GM19328 (cell line): Measurements from ENCODE around the gene RGS14.

Experiments
- ATAC-seq: cut with Tn5 transposase; IDR thresholded peaks from one replicate; pipeline ENCODE4 v1.9.1; 2021; ENCODE audit warnings: mild to moderate bottlenecking, moderate library complexity; ENCODE audit not compliant: unreplicated experiment

Gene RGS14

DNA sequence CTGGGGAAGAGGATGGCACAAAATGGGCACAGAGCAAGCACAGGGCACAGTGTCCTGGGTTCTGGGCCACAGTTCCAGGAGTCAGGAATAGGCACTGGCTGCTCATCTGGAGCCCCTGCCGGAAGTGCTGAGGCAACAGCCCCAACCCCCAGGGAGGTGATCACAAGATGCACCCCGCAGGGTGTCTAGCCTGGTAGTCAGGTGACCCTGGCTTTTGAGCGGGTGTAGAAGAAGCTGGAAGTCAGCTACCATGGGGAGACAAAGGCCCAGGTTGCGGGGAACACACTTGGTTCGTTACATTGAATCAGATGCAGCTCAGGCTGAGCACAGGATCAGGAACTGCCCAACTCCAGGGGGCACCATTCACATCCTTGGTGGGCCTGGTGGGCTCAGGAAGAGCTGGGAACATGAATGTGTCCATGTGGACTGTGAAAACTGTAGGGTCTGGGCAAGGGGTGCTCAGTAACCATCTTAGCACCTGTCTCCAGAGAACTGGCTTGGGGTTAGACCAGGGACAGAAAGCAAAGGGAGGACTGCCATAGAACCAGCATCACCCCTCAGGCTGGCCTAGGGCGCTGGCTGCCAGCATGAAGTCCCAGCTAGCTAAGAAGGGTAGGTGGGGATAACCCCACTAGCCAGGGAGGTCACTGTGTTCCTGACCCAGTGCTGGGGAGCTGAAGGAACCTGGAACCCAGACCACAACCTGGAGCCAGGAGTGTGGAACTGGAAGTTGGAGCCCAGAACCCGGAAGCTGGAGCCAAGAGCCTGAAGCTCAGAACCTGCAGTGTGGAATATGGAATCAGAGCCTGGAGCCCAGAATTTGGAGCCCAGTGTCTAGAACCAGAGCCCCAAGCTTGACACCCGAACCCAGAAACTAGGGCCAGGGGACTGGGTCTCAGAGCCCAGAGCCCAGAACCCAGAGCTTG is 20.4 kb downstream of the RGS14 start:
- ATAC-seq, result no peak

DNA sequence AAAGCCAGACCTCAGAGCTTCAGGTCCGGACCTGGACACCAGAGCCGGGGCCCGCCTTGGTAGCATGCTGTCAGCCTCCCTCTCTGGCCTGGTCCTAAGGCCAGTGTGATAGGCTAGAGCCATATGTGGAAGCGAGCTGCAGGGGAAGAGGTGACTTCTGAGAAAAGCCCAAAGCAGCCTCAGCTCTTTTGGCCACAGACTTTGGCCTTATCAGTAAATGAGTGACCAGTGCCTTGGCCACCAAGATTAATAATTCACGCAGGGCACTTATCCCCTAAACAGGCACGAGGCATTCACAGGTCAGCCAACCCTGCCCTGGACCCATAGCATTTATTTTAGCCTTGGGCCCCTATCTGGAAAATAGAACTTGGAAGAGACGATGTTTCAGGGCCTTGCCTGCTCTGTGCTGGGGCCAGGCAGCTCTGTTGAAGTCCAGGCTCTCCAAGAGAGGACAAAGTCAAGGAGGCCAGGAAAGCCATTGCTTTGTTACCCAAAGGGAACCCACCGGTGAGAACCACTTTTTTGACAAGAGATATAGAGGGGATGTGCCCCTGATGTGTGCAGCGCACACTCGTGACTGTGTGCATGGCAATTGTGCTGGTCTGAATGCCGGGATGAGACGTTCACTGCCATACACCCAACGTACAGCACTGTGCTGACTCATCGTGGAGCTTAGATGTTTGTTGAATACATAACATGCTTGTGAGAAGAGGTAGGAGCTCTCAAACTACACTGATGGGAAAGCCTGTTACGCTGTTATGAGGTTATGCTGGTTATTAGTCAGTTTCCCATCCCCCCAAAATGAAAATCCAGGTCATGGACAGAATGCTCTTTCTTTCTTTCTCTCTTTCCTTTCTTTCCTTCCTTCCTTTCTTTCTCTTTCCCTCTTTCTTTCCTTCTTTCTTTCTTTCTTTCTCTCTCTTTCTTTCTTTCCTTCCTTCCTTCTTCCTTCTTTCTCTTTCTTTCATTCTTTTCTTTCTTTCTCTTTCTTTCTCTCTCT is 21.5 kb downstream of the RGS14 start:
- ATAC-seq, result no peak

DNA sequence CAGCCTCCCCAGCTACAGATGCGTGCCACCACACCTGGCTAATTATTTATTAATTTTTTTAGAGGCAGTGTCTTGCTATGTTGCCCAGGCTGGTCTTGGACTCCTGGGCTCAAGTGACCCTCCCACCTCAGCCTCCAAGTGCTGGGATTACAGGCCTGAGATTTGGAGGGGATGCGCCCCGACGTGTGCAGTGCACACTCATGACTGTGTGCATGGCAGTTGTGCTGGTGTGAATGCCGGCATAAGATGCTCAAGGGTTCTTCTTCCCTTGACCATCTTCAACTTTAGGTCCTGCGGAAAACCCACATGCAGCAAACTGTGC is 23.0 kb downstream of the RGS14 start:
- ATAC-seq, result no peak

DNA sequence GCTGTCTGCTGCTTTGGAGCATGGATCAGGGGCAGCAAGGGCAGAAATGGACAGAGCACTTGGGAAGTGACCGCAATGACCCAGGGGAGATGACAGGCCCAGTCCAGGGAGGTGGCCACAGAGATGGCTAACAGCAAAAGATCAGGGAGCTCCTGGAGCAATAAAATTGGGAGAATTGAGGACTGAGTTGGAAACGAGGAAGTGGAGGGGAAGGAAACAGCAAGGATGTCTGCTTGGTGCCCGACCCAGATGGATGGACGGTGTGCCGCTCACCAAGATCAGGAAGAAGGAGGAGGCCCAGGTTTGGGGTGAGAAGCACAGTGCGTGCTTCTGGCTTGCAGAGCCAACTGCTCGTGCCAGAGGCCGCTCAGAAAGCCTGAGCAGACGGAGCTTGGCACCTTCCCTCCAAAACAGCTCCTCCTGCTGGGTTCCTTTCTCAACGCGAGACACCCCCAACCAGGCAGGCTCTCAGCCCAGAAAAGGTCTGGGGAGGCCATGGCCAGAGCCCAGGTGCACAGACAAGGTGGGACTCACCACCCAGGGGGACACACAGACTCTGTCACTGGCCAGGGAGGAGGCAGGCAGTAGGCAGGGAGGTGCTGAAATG is 24.8 kb downstream of the RGS14 start:
- no peak for ATAC-seq

GRCh38 chr5:177383181-177383580 is 25.5 kb downstream of the RGS14 start:
- no peak for ATAC-seq

DNA sequence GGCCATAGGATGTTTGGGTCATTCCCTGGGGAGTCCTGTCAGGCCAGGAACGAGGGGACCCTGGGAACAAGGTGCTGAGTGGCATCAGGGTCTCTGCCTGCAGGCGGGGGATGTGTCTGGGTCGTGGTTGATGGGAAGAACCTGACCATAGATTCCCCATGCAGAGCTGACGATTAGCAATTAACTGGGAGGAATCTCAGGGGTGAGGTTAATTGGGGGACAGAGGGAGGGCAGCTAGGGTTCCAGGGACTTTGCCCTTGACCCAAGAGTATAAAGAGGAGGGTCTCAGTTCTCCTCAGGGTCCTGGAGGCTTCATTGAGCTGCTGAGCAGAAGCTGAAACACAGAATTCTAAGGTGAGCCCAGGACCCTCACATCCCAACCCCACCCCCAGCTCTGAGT is 26.4 kb downstream of the RGS14 start, which contains the start of gene SLC34A1:
Gene SLC34A1 (plus strand): TSS at position 301 of the 400 bp plus-strand sequence. CDS start 1,308 bp downstream, outside the sequence.
- ATAC-seq, result no peak

DNA sequence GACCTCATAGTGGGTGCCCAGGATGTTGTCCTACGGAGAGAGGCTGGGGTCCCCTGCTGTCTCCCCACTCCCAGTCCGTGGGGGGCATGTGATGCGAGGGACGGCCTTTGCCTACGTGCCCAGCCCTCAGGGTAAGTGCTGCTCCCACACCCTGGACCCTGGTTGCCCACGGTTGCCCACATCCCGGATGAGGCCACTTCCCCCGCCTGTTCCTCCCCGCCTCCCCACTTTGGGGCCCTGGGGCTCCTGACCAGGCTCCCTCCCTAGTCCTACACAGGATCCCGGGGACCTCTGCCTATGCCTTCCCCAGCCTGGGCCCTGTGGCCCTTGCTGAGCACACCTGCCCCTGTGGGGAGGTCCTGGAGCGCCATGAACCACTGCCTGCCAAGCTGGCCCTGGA is 28.0 kb downstream of the RGS14 start:
- no peak for ATAC-seq

DNA sequence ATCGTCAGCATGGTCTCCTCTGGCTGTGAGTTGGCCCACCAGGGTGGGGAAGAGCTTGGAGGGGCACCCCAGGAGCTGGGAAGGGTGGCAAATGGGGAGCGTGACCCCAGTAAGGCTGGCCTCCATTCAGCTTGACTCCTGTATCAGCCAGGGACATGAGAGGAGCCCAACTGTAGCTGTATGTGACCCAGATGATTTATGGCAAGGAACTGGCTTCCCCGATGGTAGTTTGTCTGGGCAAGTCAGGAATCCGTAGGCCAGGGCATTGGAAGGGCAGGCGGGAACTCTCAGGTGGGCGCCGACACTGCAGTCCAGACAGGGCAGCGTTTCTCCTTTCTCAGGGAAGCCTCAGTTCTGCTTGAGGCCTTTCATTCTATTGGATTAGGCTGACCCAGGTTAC is 28.8 kb downstream of the RGS14 start:
- no peak for ATAC-seq

DNA sequence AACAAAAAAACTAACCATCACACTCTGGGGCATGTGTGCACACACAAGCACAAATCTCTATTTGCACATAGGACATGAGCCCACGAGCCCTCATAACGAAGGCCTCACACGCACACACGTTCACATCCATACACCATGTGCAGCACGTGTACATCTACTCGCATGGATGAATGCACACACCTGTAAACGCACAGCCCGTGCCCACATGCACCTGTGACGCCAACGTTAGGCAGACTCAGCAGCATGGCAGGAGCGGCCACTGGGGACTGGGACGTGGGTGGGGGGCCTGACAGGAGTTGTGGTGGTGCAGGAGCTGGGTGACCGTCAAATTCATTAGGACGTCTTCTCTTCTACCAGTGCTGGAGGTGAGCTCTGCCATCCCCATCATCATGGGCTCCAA is 29.7 kb downstream of the RGS14 start:
- no peak for ATAC-seq

- no peak for ATAC-seq
Observed at GRCh38 chr5:177388521-177389052, 30.9 kb downstream of the RGS14 start.

- no peak for ATAC-seq
Observed at GRCh38 chr5:177389241-177390169, 31.8 kb downstream of the RGS14 start.

GRCh38 chr5:177390363-177391300 is 32.9 kb downstream of the RGS14 start:
- ATAC-seq, result no peak

DNA sequence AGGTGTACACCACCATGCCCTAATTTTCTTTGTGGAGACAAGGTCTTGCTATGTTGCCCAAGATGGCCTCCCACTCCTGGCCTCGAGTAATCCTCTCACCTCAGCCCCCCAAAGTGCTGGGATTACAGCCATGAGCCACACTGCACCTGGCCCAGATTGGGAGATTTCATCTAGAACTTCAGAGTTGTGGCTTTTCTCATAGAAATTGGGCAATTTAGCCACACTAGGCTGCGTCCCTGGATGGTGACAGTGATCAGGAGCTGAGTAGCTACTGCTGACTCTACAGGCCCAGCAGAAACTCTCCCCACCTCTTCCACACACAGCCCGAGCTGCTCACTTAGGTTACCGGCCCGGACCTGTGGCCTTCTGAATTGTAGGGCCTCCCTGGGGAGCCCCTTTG is 35.0 kb downstream of the RGS14 start:
- no peak for ATAC-seq

DNA sequence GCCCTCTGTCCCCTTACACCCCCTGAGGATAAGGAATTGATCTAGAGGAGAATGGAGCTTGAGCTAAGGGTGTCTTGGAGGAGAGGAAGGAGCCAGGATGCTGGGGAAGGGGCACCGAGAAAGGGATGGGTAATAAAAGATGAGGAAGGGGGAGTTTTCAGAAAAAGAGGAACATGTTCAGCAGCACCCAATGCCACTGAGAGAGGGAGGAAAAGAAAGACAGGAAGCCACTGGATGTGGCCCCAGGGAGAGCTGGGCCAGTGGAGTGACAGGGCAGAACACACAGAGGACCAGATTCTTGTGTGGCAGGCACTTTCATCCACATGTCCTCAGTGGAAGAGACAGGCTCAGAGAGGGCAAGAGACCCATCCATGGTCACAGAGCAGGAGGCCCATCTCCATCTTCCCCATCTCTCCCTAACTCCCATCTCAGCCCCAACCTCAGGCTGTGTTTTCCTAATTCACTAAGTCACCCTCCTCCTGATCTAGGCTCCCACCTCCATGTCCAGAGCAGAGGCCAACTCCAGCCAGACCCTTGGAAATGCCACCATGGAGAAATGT is 35.6 kb downstream of the RGS14 start:
- no peak for ATAC-seq

GRCh38 chr5:177393990-177394389 is 36.3 kb downstream of the RGS14 start:
- ATAC-seq, result no peak

- ATAC-seq, result no peak
Observed at GRCh38 chr5:177396078-177396477, 38.4 kb downstream of the RGS14 start.

GRCh38 chr5:177396807-177397206 is 39.1 kb downstream of the RGS14 start:
- no peak for ATAC-seq

- no peak for ATAC-seq
Observed at GRCh38 chr5:177397875-177398390, 40.2 kb downstream of the RGS14 start.
